Esophagus squamous epithelium (tissue), 5 donors: Measurements from ENCODE around the gene FAM24A. TPM values are rescaled to one million over a fixed set of nuclear protein-coding genes. Genes with fewer than 3 reads are reported as not detected.

ENCODE experiments used
- DNase-seq: peaks from one replicate; lab custom pipeline; 2025; lab: John Stamatoyannopoulos, UW
- H3K27ac ChIP-seq, 4 donors: fragments of 200-600 bp; sonication (generic); one replicate each; pipeline ENCODE4 v1.5.1; 2016 to 2019; ENCODE audit warnings: mild to moderate bottlenecking in 1 of 4
- H3K27me3 ChIP-seq, 4 donors: fragments of 200-600 bp; sonication (generic); 1 replicate in 3 of 4; 2 replicates in 1 of 4; pipeline versions ENCODE4 v1.5.1 to v1.6.0; 2017 to 2021; ENCODE audit warnings: antibody characterized with exemption in 1 of 4
- H3K36me3 ChIP-seq, 3 donors: fragments of 200-600 bp; sonication (generic); one replicate each; pipeline ENCODE4 v1.5.1; 2016 to 2019
- H3K4me1 ChIP-seq, 3 donors: fragments of 200-600 bp; sonication (generic); one replicate each; pipeline ENCODE4 v1.5.1; 2017 to 2019
- H3K4me3 ChIP-seq, 4 donors: fragments of 200-600 bp; sonication (generic); 1 replicate in 3 of 4; 2 replicates in 1 of 4; pipeline ENCODE4 v1.5.1; 2016 to 2019; ENCODE audit warnings: mild to moderate bottlenecking in 2 of 4, moderate library complexity in 1 of 4
- H3K9me3 ChIP-seq, 3 donors: fragments of 200-600 bp; sonication (generic); one replicate each; pipeline ENCODE4 v1.5.1; 2016 to 2019
- POLR2A ChIP-seq, 4 donors: fragments of 450-650 bp; IDR thresholded peaks; one replicate each; pipeline ENCODE4 v1.6.1; 2017; ENCODE audit warnings: antibody characterized with exemption in 4 of 4, mild to moderate bottlenecking in 4 of 4, moderate library complexity in 3 of 4
- WGBS, 2 donors: methylation state at CpG; one replicate each; pipeline ENCODE4 v1.1.5; 2018; 5-methylcytosine and 5-hydroxymethylcytosine counted together
- intact Hi-C: fragments of 100-400 bp; cut with DNase I; formaldehyde crosslinking; loops from one replicate; pipeline ENCODE4 v1.15.0; 2022
- total RNA-seq, 4 donors: library from RNA; depleted of rRNA; stranded (reverse); fragments of >200 nt; gene quantifications; one replicate each; pipeline ENCODE4 v1.1.0, GENCODE V29; 2016
- TF ChIP-seq, protein P1 (sequence below), 6 experiments: fragments of 450-650 bp in 4 of 6; fragments of 200-600 bp in 2 of 6; sonication (generic) in 2 of 6; IDR thresholded peaks; one replicate each; pipeline ENCODE4 v1.5.1; 2016 to 2019; ENCODE audit warnings: antibody characterized with exemption in 6 of 6, mild to moderate bottlenecking in 4 of 6, moderate library complexity in 4 of 6
- donor health status: DM: yes; HTN: yes; CAD: no.

Gene FAM24A
- total RNA-seq, 4 donors from 2014 or later = not detected

DNA sequence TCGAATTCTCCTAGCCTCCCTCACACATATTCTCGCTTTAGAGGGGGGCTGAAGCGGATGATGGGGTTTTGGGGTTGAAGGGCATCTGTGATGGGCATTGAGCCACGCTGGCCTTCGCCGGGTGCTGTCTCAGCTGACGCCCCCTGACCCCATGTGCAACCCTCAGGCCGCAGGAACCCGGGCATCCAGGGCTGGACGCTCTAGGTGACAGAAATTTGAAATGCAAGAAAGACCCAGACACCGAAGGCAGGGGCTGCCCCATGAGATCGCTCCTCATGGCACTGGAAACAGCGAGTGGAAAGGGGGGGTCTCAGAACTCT is 44.3 kb downstream of the FAM24A start:
- peak overlapping the region in 3 of 4 donors; percentile 83 to 94 (median 88) for H3K4me3 ChIP-seq

DNA sequence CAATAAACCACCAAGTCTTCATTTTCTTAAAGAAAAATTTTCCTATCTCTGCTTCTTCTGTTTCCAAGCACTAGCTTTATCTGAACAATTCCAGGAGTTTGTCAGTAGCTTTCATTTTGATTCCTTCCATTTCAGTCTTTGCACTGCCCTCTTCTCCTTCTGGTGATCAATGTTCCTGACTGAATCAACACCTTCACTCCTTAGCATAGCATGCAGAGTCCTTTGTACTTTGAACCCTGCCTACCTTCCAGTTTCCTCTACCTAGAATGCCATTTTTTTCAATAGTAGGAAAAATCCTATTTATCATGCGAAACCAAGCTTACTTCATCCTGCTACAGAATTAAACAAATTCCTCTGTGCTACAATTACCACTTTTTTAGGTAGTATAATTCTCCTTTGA is 45.5 kb downstream of the FAM24A start:
- 80 to 91% methylated on average over 1 of the region's 1 CpG for WGBS, 2 donors
- Histone ChIP-seq H3K27ac (no peak overlapping the region), H3K9me3 (no peaks in the 10 kb centered on the region), H3K27me3 (peaks cover 0 to 6% (median 0%) of the 10 kb centered on the region in 4 donors), H3K4me1 (peaks cover 0 to 25% (median 6%) of the 10 kb centered on the region in 3 donors), H3K36me3 (no peaks in the 10 kb centered on the region), H3K4me3 (no peak overlapping the region)
- intact Hi-C loops = no loop called here
- no peak for TF ChIP-seq POLR2A (IDR thresholded peaks at IDR 0.05)
- TF ChIP-seq, protein P1, sequence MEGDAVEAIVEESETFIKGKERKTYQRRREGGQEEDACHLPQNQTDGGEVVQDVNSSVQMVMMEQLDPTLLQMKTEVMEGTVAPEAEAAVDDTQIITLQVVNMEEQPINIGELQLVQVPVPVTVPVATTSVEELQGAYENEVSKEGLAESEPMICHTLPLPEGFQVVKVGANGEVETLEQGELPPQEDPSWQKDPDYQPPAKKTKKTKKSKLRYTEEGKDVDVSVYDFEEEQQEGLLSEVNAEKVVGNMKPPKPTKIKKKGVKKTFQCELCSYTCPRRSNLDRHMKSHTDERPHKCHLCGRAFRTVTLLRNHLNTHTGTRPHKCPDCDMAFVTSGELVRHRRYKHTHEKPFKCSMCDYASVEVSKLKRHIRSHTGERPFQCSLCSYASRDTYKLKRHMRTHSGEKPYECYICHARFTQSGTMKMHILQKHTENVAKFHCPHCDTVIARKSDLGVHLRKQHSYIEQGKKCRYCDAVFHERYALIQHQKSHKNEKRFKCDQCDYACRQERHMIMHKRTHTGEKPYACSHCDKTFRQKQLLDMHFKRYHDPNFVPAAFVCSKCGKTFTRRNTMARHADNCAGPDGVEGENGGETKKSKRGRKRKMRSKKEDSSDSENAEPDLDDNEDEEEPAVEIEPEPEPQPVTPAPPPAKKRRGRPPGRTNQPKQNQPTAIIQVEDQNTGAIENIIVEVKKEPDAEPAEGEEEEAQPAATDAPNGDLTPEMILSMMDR (IDR thresholded peaks at IDR 0.05) = no peak
- no peak for DNase-seq

More for the DNA sequence above, 44.3 kb downstream of the FAM24A start:
- 76 to 80% methylated on average over 5 to 9 of the region's 13 CpGs for WGBS, 2 donors
- Histone ChIP-seq H3K36me3 (no peaks in the 10 kb centered on the region), H3K27ac (no peak overlapping the region), H3K9me3 (no peaks in the 10 kb centered on the region), H3K4me1 (peaks cover 0 to 25% (median 6%) of the 10 kb centered on the region in 3 donors), H3K27me3 (peaks cover 0 to 6% (median 0%) of the 10 kb centered on the region in 4 donors)
- no peak for DNase-seq
- TF ChIP-seq, protein P1 (IDR thresholded peaks at IDR 0.05) = no peak
- TF ChIP-seq POLR2A (IDR thresholded peaks at IDR 0.05) = no peak
- intact Hi-C loops = no loop called here

DNA sequence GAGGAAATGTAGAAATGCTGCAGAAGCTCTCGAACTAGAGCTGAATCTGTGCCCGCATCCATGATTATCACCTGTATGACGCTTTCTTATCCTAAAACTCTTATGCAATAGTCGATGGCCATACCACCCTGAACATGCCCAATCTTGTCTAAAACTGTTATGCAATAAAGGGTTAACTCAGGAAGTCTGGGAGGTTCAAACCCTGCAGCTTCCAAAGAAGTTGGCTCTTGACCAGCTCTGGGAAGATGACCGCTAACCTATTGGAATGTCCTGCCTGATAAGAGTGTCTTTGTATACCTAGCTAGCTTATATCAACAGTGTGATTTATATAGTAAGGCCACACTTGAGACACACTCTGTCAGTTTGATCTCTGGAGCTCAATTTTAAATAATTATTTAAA is 47.1 kb downstream of the FAM24A start:
- H3K9me3 ChIP-seq = no peaks in the 10 kb centered on the region
- TF ChIP-seq POLR2A (IDR thresholded peaks at IDR 0.05) = no peak
- TF ChIP-seq, protein P1 (IDR thresholded peaks at IDR 0.05) = no peak
- intact Hi-C loops = no loop called here
- no peak overlapping the region for H3K4me3 ChIP-seq
- H3K27ac ChIP-seq = no peak overlapping the region
- H3K27me3 ChIP-seq = peaks cover 0 to 6% (median 0%) of the 10 kb centered on the region in 4 donors
- DNase-seq = no peak
- peaks cover 0 to 19% (median 6%) of the 10 kb centered on the region in 3 donors for H3K4me1 ChIP-seq
- H3K36me3 ChIP-seq = no peaks in the 10 kb centered on the region
- 76 to 83% methylated on average over 5 of the region's 5 CpGs for WGBS, 2 donors

DNA sequence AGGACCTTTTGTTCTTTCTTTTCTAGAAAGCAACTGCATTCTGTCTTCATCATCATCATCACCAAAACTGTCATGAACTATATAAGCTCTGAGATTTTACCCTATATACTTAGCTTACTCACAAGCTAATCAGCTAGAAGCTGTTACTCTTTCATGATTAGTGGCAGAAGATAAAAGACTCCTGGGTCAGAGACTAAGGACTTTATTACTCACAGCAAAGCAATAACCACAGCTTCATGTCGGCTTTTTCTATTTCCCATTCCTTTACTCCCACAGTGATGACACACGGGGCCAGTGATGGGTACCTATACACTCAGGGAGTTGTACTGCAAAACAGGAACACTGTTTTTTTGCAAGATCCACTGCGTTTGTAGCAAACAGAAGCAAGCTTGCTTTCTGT is 52.0 kb downstream of the FAM24A start:
- H3K4me1 ChIP-seq = no peaks in the 10 kb centered on the region
- no peak overlapping the region for H3K4me3 ChIP-seq
- TF ChIP-seq, protein P1 (IDR thresholded peaks at IDR 0.05) = no peak
- TF ChIP-seq POLR2A (IDR thresholded peaks at IDR 0.05) = no peak
- H3K36me3 ChIP-seq = no peaks in the 10 kb centered on the region
- H3K9me3 ChIP-seq = peaks cover 0 to 9% (median 5%) of the 10 kb centered on the region in 3 donors
- DNase-seq = no peak
- peaks cover 0 to 5% (median 0%) of the 10 kb centered on the region in 4 donors for H3K27me3 ChIP-seq
- 52 to 82% methylated on average over 3 of the region's 3 CpGs for WGBS, 2 donors
- H3K27ac ChIP-seq = no peak overlapping the region
- intact Hi-C loops = no loop called here

Other genes starting within 250 kb of the FAM24A start
- gene C10orf120, start 210.8 kb upstream of the FAM24A start, total RNA-seq = not detected
- under 1 TPM in 2 of 4 donors, not detected in 2; 0.42 to 0.76 TPM for gene CUZD1, start 64.8 kb upstream of the FAM24A start, total RNA-seq
- gene FAM24B, start 31.0 kb upstream of the FAM24A start, total RNA-seq = 1 to 10 TPM in 2 of 4 donors, not detected in 2; 2.3 to 4.2 TPM
- 1 to 10 TPM; 4.0 to 7.6 (median 4.6) TPM for gene C10orf88, start 43.6 kb downstream of the FAM24A start, total RNA-seq
- 1 to 10 TPM; 2.5 to 3.0 (median 2.6) TPM for gene PSTK, start 69.8 kb downstream of the FAM24A start, total RNA-seq
- 10 to 100 TPM in 1 of 4 donors, 1 to 10 TPM in 3; 2.9 to 12.0 (median 5.7) TPM for gene IKZF5, start 98.2 kb downstream of the FAM24A start, total RNA-seq
- gene ACADSB, start 98.4 kb downstream of the FAM24A start, total RNA-seq = 10 to 100 TPM in 2 of 4 donors, 1 to 10 TPM in 2; 7.5 to 13.5 (median 10.4) TPM
- not detected for gene HMX3, start 225.4 kb downstream of the FAM24A start, total RNA-seq
- not detected for gene HMX2, start 237.5 kb downstream of the FAM24A start, total RNA-seq
- 100 to 1,000 TPM in 2 of 4 donors, 10 to 100 TPM in 2; 84.3 to 121 (median 100) TPM for gene BUB3, start 243.8 kb downstream of the FAM24A start, total RNA-seq